H9 (cell line): ENCODE results near the gene GCA. TPM values are rescaled to one million over a fixed set of nuclear protein-coding genes. Genes with fewer than 3 reads are reported as not detected.

Experiments used
- DNase-seq: peaks from one replicate; pipeline ENCODE4 v3.0.0-alpha.2; 2017
- H2AFZ ChIP-seq: one replicate; pipeline ENCODE4 v1.6.1; 2013; ENCODE audit warnings: mild to moderate bottlenecking, low read length, control low read depth, moderate library complexity
- H2AK5ac ChIP-seq: 2 replicates; pipeline ENCODE4 v1.6.1; 2013; ENCODE audit warnings: low read length, control low read depth, mixed read lengths; ENCODE audit not compliant: insufficient read length
- H2BK120ac ChIP-seq: one replicate; pipeline ENCODE4 v1.6.1; 2013; ENCODE audit warnings: low read depth, mild to moderate bottlenecking, low read length, control low read depth, inconsistent platforms; ENCODE audit not compliant: poor library complexity, severe bottlenecking
- H2BK12ac ChIP-seq: 2 replicates; pipeline ENCODE4 v1.6.1; 2013; ENCODE audit warnings: low read length, control low read depth, mixed read lengths, low read depth; ENCODE audit not compliant: insufficient read length
- H2BK15ac ChIP-seq: 2 replicates; pipeline ENCODE4 v1.6.1; 2013; ENCODE audit warnings: low read depth, low read length, control low read depth
- H2BK20ac ChIP-seq: one replicate; pipeline ENCODE4 v1.6.1; 2013; ENCODE audit warnings: low read depth, mild to moderate bottlenecking, low read length, control low read depth, inconsistent platforms; ENCODE audit not compliant: poor library complexity, severe bottlenecking
- H2BK5ac ChIP-seq: 2 replicates; pipeline ENCODE4 v1.6.1; 2013; ENCODE audit warnings: low read length, control low read depth, mixed read lengths; ENCODE audit not compliant: insufficient read length
- H3K14ac ChIP-seq: 2 replicates; pipeline ENCODE4 v1.6.1; 2013; ENCODE audit warnings: low read length, control low read depth; ENCODE audit not compliant: insufficient read depth
- H3K18ac ChIP-seq: 2 replicates; pipeline ENCODE4 v1.6.1; 2013; ENCODE audit warnings: low read depth, mild to moderate bottlenecking, mixed read lengths, low read length, control low read depth; ENCODE audit not compliant: insufficient read length
- H3K23ac ChIP-seq: 2 replicates; pipeline ENCODE4 v1.6.1; 2013; ENCODE audit warnings: low read length, control low read depth, mixed read lengths, low read depth; ENCODE audit not compliant: insufficient read length
- H3K23me2 ChIP-seq: 2 replicates; pipeline ENCODE4 v1.6.1; 2013; ENCODE audit warnings: low read depth, mild to moderate bottlenecking, mixed read lengths, low read length, control low read depth; ENCODE audit not compliant: insufficient read length, poor library complexity, severe bottlenecking
- H3K27ac ChIP-seq: 2 replicates; pipeline ENCODE4 v1.5.1; 2013; ENCODE audit warnings: low read length, control low read depth, mixed read lengths, low read depth; ENCODE audit not compliant: insufficient read length
- H3K27me3 ChIP-seq: 2 replicates; pipeline ENCODE4 v1.6.1; 2013; ENCODE audit warnings: low read length, control low read depth, inconsistent platforms; ENCODE audit not compliant: insufficient read depth
- H3K4ac ChIP-seq: 2 replicates; pipeline ENCODE4 v1.6.1; 2013; ENCODE audit warnings: low read depth, mild to moderate bottlenecking, control low read depth, inconsistent platforms, low read length, moderate library complexity
- H3K4me1 ChIP-seq: 2 replicates; pipeline ENCODE4 v1.6.1; 2013; ENCODE audit warnings: low read length, control low read depth, inconsistent platforms; ENCODE audit not compliant: insufficient read depth
- H3K4me2 ChIP-seq: 2 replicates; pipeline ENCODE4 v1.6.1; 2013; ENCODE audit warnings: low read length, control low read depth, mixed read lengths; ENCODE audit not compliant: insufficient read length, insufficient read depth
- H3K56ac ChIP-seq: 2 replicates; pipeline ENCODE4 v1.6.1; 2013; ENCODE audit warnings: low read depth, mild to moderate bottlenecking, mixed read lengths, low read length, control low read depth; ENCODE audit not compliant: insufficient read length
- H3K79me1 ChIP-seq: 2 replicates; pipeline ENCODE4 v1.6.1; 2013; ENCODE audit warnings: low read depth, mild to moderate bottlenecking, moderate library complexity, low read length, control low read depth, inconsistent platforms; ENCODE audit not compliant: insufficient read depth, poor library complexity, severe bottlenecking
- H3K79me2 ChIP-seq: 2 replicates; pipeline ENCODE4 v1.6.1; 2013; ENCODE audit warnings: low read length, control low read depth, inconsistent platforms; ENCODE audit not compliant: insufficient read depth
- H3K9ac ChIP-seq: 2 replicates; pipeline ENCODE4 v1.6.1; 2013; ENCODE audit warnings: low read length, control low read depth, mixed read lengths; ENCODE audit not compliant: insufficient read length; ENCODE audit errors: extremely low read depth
- H3K9me3 ChIP-seq: one replicate; pipeline ENCODE4 v1.6.1; 2013; ENCODE audit warnings: low read depth, low read length, inconsistent platforms; ENCODE audit not compliant: control insufficient read depth
- H3T11ph ChIP-seq: one replicate; pipeline ENCODE4 v1.6.1; 2013; ENCODE audit warnings: mild to moderate bottlenecking, low read length, control low read depth, inconsistent platforms
- H4K20me1 ChIP-seq: one replicate; pipeline ENCODE4 v1.6.1; 2013; ENCODE audit not compliant: control insufficient read depth, insufficient read length, insufficient read depth
- H4K5ac ChIP-seq: 2 replicates; pipeline ENCODE4 v1.6.1; 2013; ENCODE audit warnings: low read depth, mild to moderate bottlenecking, mixed read lengths, low read length, control low read depth; ENCODE audit not compliant: insufficient read length
- H4K8ac ChIP-seq: replicated peaks from 2 replicates; pipeline ENCODE4 v1.6.1; 2013; ENCODE audit warnings: low read length, control low read depth, mixed read lengths, low read depth; ENCODE audit not compliant: insufficient read length
- H4K91ac ChIP-seq: 2 replicates; pipeline ENCODE4 v1.6.1; 2013; ENCODE audit warnings: low read depth, mild to moderate bottlenecking, moderate library complexity, mixed read lengths, low read length, control low read depth; ENCODE audit not compliant: insufficient read length
- H3K27ac Mint-ChIP-seq, 3 experiments: 2 replicates in 2 of 3; 3 replicates in 1 of 3; pipeline ENCODE4 v1.8.0; 2020 to 2021; ENCODE audit warnings: mixed read lengths in 3 of 3, mild to moderate bottlenecking in 1 of 3, moderate library complexity in 1 of 3
- H3K27me3 Mint-ChIP-seq: 2 replicates; pipeline ENCODE4 v1.8.0; 2021; ENCODE audit warnings: low read depth, mild to moderate bottlenecking, moderate library complexity, mixed read lengths
- H3K36me3 Mint-ChIP-seq, 3 experiments: 2 replicates in 2 of 3; 3 replicates in 1 of 3; pipeline ENCODE4 v1.8.0; 2020 to 2021; ENCODE audit warnings: low read depth in 3 of 3, mixed read lengths in 3 of 3; ENCODE audit not compliant: insufficient read depth in 1 of 3
- H3K4me1 Mint-ChIP-seq, 2 experiments: 2 replicates each; pipeline ENCODE4 v1.8.0; 2020; ENCODE audit warnings: mixed read lengths in 2 of 2
- H3K4me3 Mint-ChIP-seq, 2 experiments: 2 replicates in 1 of 2; 3 replicates in 1 of 2; pipeline ENCODE4 v1.8.0; 2020 to 2021; ENCODE audit warnings: mild to moderate bottlenecking in 2 of 2, mixed read lengths in 2 of 2, moderate library complexity in 1 of 2
- H3K9me3 Mint-ChIP-seq, 2 experiments: 2 replicates in 1 of 2; 3 replicates in 1 of 2; pipeline ENCODE4 v1.8.0; 2020; ENCODE audit warnings: mild to moderate bottlenecking in 2 of 2, mixed read lengths in 2 of 2, moderate library complexity in 1 of 2
- total RNA-seq: library from RNA; stranded (reverse); gene quantifications from 2 replicates; pipeline ENCODE4 v1.2.1, GENCODE V29; 2021
- TF ChIP-seq, protein P1 (sequence below): fragments of 200-600 bp; sonication (generic); conservative IDR thresholded peaks from 3 replicates; pipeline ENCODE4 v1.8.0; 2021; ENCODE audit warnings: antibody characterized with exemption, mild to moderate bottlenecking

GCA gene
- total RNA-seq, 1 experiment from 2014 or later: 31.0 TPM

DNA sequence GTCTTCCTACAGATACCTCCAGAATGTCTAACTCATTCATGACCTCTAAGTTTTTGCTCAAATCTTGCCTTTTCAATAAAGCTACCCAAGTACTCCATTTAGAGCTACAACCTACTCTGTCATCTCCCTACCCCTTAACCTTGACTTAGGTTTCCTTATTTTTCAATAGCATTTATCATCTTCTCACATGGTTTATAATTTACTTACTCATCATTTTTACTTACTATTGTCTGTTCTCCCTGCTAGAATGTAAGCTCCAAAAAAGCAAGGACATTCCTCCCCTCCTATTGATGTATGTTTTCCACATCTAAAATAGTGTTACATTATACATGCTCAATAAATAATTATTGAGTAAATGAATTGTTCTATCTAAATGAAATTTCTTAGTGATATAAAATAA is 3.1 kb upstream of the GCA start:
- H3K4me3 Mint-ChIP-seq: no peak overlapping the region
- no peaks in the 10 kb centered on the region for H3K4me1 ChIP-seq
- no peak for DNase-seq
- no peaks in the 10 kb centered on the region for H4K20me1 ChIP-seq
- H3K4me2 ChIP-seq: no peak overlapping the region
- no peaks in the 10 kb centered on the region for H3K27me3 ChIP-seq
- TF ChIP-seq, protein P1, sequence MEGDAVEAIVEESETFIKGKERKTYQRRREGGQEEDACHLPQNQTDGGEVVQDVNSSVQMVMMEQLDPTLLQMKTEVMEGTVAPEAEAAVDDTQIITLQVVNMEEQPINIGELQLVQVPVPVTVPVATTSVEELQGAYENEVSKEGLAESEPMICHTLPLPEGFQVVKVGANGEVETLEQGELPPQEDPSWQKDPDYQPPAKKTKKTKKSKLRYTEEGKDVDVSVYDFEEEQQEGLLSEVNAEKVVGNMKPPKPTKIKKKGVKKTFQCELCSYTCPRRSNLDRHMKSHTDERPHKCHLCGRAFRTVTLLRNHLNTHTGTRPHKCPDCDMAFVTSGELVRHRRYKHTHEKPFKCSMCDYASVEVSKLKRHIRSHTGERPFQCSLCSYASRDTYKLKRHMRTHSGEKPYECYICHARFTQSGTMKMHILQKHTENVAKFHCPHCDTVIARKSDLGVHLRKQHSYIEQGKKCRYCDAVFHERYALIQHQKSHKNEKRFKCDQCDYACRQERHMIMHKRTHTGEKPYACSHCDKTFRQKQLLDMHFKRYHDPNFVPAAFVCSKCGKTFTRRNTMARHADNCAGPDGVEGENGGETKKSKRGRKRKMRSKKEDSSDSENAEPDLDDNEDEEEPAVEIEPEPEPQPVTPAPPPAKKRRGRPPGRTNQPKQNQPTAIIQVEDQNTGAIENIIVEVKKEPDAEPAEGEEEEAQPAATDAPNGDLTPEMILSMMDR: no peak
- H4K5ac ChIP-seq: no peak overlapping the region
- H2BK5ac ChIP-seq: no peak overlapping the region
- H3K79me1 ChIP-seq: no peaks in the 10 kb centered on the region
- H3K23ac ChIP-seq: no peak overlapping the region
- peaks cover 3% of the 10 kb centered on the region for H3K23me2 ChIP-seq
- H2BK120ac ChIP-seq: no peak overlapping the region
- no peak overlapping the region for H3T11ph ChIP-seq
- no peaks in the 10 kb centered on the region for H3K9me3 ChIP-seq
- H3K9ac ChIP-seq: no peak overlapping the region
- no peak overlapping the region for H3K56ac ChIP-seq
- H4K91ac ChIP-seq: no peak overlapping the region
- no peak overlapping the region for H3K18ac ChIP-seq
- H2BK12ac ChIP-seq: no peak overlapping the region
- no peak overlapping the region for H2BK15ac ChIP-seq
- no peak overlapping the region for H3K14ac ChIP-seq
- H4K8ac ChIP-seq: no peak overlapping the region
- H2AFZ ChIP-seq: no peak overlapping the region
- H3K27ac ChIP-seq: no peak overlapping the region
- peaks cover 7 to 10% of the 10 kb centered on the region in 2 experiments for H3K4me1 Mint-ChIP-seq
- peaks cover 17% of the 10 kb centered on the region for H3K27me3 Mint-ChIP-seq
- H3K36me3 Mint-ChIP-seq: no peaks in the 10 kb centered on the region
- no peak overlapping the region for H2AK5ac ChIP-seq
- no peaks in the 10 kb centered on the region for H3K9me3 Mint-ChIP-seq
- no peak overlapping the region for H3K27ac Mint-ChIP-seq
- H2BK20ac ChIP-seq: no peak overlapping the region
- no peak overlapping the region for H3K4ac ChIP-seq
- no peaks in the 10 kb centered on the region; the same call in 1 of the 2 replicates for H3K79me2 ChIP-seq
